A549 treated with ZK216348 at 1 μM for 4 hours (cell line): Measurements from ENCODE around the gene LDHAL6B. TPM values are rescaled to one million over a fixed set of nuclear protein-coding genes. Genes with fewer than 3 reads are reported as not detected.

ENCODE experiments used
- total RNA-seq: library from RNA; stranded (reverse); fragments of 200-300 nt; extraction: Qiagen RNA extraction; gene quantifications from 5 replicates; pipeline ENCODE4 v1.2.3, GENCODE V29; 2022; ENCODE audit warnings: low read depth

The LDHAL6B gene
- not detected in 5 replicates for total RNA-seq

DNA sequence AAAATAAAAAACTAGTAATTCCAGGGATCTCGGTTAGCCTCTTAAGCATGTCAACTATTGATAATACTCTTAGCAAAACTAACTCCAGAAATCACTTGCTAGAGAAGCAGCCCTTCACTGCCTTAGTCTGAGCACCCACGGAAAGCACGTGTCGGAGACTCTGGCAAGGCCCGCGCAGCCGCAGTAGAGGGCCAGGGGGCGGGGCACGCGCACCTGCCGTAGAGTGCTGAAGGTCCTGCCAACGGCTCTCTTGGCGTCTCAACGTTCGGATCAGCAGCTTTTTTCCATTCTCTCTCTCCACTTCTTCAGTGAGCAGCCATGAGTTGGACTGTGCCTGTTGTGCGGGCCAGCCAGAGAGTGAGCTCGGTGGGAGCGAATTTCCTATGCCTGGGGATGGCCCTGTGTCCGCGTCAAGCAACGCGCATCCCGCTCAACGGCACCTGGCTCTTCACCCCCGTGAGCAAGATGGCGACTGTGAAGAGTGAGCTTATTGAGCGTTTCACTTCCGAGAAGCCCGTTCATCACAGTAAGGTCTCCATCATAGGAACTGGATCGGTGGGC, at the start of gene LDHAL6B:
LDHAL6B (plus strand) TSS at position 221 of the 561 bp plus-strand sequence; CDS start at position 319, 98 bp downstream.

Other genes starting within 250 kb of the LDHAL6B start
- gene RNF111, start 219.2 kb upstream of the LDHAL6B start, total RNA-seq: 20.4 to 34.0 TPM (median 24.8 TPM) in 5 replicates
- 90.0 to 125 TPM (median 98.5 TPM) in 5 replicates for gene CCNB2, start 101.7 kb upstream of the LDHAL6B start, total RNA-seq
- 162 to 298 TPM (median 249 TPM) in 5 replicates for gene MYO1E, start 166.0 kb downstream of the LDHAL6B start, total RNA-seq
- 10.6 to 14.8 TPM (median 12.0 TPM) in 5 replicates for gene FAM81A, start 231.3 kb downstream of the LDHAL6B start, total RNA-seq